ENCODE data around the gene FOXL1. TPM values are rescaled to one million over a fixed set of nuclear protein-coding genes. Genes with fewer than 3 reads are reported as not detected.

FOXL1 gene
- polyA plus RNA-seq, 3 donors: not detected

DNA sequence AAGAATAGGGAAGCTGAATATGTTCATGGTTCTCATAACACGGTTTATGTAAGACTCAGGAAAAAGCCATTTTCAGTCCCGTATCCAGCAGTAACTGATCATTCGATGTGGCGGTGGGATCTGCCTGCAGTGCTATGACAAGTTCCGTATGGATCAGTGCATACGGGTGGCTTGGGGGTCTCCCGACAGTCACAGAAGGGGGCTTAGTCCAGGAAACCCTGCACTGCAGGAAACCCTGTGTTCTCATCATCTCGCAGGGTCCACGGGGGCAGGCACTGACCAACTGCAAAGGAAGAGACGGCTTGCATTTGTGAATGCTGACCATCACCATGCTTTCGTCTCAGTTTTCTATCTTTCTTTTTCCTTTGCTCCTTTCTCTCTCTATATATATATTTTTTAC, 31.1 kb upstream of the FOXL1 start:
- no peaks in the 10 kb centered on the region for H3K9me3 Mint-ChIP-seq
- peaks cover 79 to 81% of the 10 kb centered on the region in 2 donors for H3K36me3 Mint-ChIP-seq
- Histone ChIP-seq H3K27me3 (ENCODE audit: control insufficient read depth in 2 of 2, insufficient read depth in 2 of 2, low read length in 2 of 2) (no peaks in the 10 kb centered on the region), H2AFZ (ENCODE audit: insufficient read depth, low read depth, low read length, poor library complexity, severe bottlenecking) (no peak overlapping the region), H3K9me3 (replicated peaks in 1 of 2; ENCODE audit: control insufficient read depth in 1 of 2, insufficient read depth in 1 of 2, low read length in 2 of 2) (no peaks in the 10 kb centered on the region), H3K4me1 (ENCODE audit: control insufficient read depth in 1 of 2, insufficient read depth in 2 of 2, low read length in 2 of 2) (no peaks in the 10 kb centered on the region), H3K79me2 (ENCODE audit: insufficient read depth, low read length) (no peaks in the 10 kb centered on the region), H3K27ac (ENCODE audit: low read depth in 1 of 2, low read length in 2 of 2) (no peak overlapping the region), H3K4me2 (replicated peaks; ENCODE audit: extremely low read depth, low read length, poor library complexity, severe bottlenecking) (no peak overlapping the region), H4K20me1 (ENCODE audit: insufficient read depth, low read length) (no peaks in the 10 kb centered on the region), H3K9ac (ENCODE audit: insufficient read depth, low read length, poor library complexity, severe bottlenecking) (no peak overlapping the region), H3K36me3 (replicated peaks in 1 of 2; ENCODE audit: control insufficient read depth in 1 of 2, insufficient read depth in 2 of 2, low read length in 2 of 2) (peaks cover 60 to 99% of the 10 kb centered on the region in 2 donors), H3K4me3 (replicated peaks in 1 of 3; ENCODE audit: low read depth in 2 of 3, low read length in 3 of 3) (no peak overlapping the region)
- H3K27ac Mint-ChIP-seq: no peak overlapping the region
- no peak overlapping the region for H3K4me3 Mint-ChIP-seq
- TF ChIP-seq CTCF (IDR thresholded peaks at IDR 0.05): no peak
- 96% methylated on average over 9 of the region's 11 CpGs for WGBS (ENCODE audit: insufficient coverage)
- intact Hi-C loops (cut with micrococcal nuclease): no loop called here
- peaks cover 0 to 2% (median 0%) of the 10 kb centered on the region in 3 donors for H3K27me3 Mint-ChIP-seq (ENCODE audit: low read depth in 3 of 3)
- DNase-seq: no peak
- no peaks in the 10 kb centered on the region for H3K4me1 Mint-ChIP-seq

DNA sequence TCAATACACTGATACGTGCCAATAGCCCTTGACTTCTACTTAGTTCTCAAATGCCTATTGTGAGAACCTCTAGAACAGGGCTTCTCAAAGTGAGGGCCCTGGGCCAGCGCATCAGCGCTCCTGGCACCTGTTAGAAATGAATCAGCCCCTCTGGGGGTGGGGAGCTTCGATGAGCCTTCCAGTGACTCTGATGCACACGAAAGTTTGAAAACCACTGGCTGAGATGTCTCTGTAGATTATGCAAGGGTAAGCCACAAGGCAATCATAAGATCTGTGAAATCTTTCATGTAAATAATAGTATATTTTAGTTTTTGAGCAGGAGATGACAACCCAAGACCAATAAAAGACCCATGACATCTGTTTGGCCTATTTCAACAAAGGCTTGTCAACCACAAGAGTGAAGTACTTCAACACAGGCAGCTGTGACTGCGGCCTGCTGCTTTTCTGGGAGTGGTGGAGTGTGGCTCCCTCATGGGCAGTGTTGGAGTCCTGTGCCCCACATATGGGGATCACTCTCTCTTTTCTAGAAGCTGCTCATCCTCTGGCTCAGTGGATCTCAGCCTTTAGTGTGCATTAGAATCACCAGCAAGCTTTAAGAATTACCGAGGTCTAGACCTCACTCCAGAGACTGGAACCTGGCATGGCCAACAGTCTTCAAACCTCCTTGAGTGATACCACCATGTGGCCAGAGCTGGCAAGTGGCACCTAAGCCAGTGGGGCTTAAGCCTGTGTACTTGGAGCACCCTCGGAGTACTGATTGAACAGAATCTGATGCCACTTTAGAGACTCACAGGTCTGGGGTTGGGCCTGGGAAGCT, 29.1 kb upstream of the FOXL1 start:
- no peak overlapping the region for H3K4me3 ChIP-seq (replicated peaks in 1 of 3; ENCODE audit: low read depth in 2 of 3, low read length in 3 of 3)
- DNase-seq: no peak
- no peaks in the 10 kb centered on the region for H3K27me3 ChIP-seq (ENCODE audit: control insufficient read depth in 2 of 2, insufficient read depth in 2 of 2, low read length in 2 of 2)
- H3K36me3 ChIP-seq (replicated peaks in 1 of 2; ENCODE audit: control insufficient read depth in 1 of 2, insufficient read depth in 2 of 2, low read length in 2 of 2): peaks cover 46 to 79% of the 10 kb centered on the region in 2 donors
- Mint-ChIP-seq H3K4me1 (peaks cover 5% of the 10 kb centered on the region), H3K27me3 (ENCODE audit: low read depth in 3 of 3) (peaks cover 0 to 2% (median 0%) of the 10 kb centered on the region in 3 donors), H3K36me3 (peaks cover 63 to 66% of the 10 kb centered on the region in 2 donors), H3K27ac (peak overlapping the region in 1 of 7 donors; percentile 23), H3K9me3 (peaks cover 0 to 5% (median 0%) of the 10 kb centered on the region in 7 donors), H3K4me3 (no peak overlapping the region)
- no peak overlapping the region for H3K4me2 ChIP-seq (replicated peaks; ENCODE audit: extremely low read depth, low read length, poor library complexity, severe bottlenecking)
- H2AFZ ChIP-seq (ENCODE audit: insufficient read depth, low read depth, low read length, poor library complexity, severe bottlenecking): no peak overlapping the region
- 97% methylated on average over 5 of the region's 8 CpGs for WGBS (ENCODE audit: insufficient coverage)
- H3K9me3 ChIP-seq (replicated peaks in 1 of 2; ENCODE audit: control insufficient read depth in 1 of 2, insufficient read depth in 1 of 2, low read length in 2 of 2): no peaks in the 10 kb centered on the region
- no peak for TF ChIP-seq CTCF (IDR thresholded peaks at IDR 0.05)
- no peak overlapping the region for H3K9ac ChIP-seq (ENCODE audit: insufficient read depth, low read length, poor library complexity, severe bottlenecking)
- H3K27ac ChIP-seq (ENCODE audit: low read depth in 1 of 2, low read length in 2 of 2): no peak overlapping the region
- H3K4me1 ChIP-seq (ENCODE audit: control insufficient read depth in 1 of 2, insufficient read depth in 2 of 2, low read length in 2 of 2): peaks cover 2 to 3% of the 10 kb centered on the region in 2 donors
- intact Hi-C loops (cut with micrococcal nuclease): no loop called here
- no peaks in the 10 kb centered on the region for H4K20me1 ChIP-seq (ENCODE audit: insufficient read depth, low read length)
- peaks cover 4% of the 10 kb centered on the region for H3K79me2 ChIP-seq (ENCODE audit: insufficient read depth, low read length)

Measured in CD14-positive monocyte (primary cell).